Measurements from ENCODE around the gene FRMD6. TPM values are rescaled to one million over a fixed set of nuclear protein-coding genes. Genes with fewer than 3 reads are reported as not detected.

FRMD6 gene
- total RNA-seq, 1 experiment from 2014 or later: 11.4 TPM

GRCh38 chr14:51619561-51619960 is 32.1 kb upstream of the FRMD6 start:
- RAD21 ChIA-PET (ENCODE audit: low non-redundant PET in 1 of 2, low total read pairs in 2 of 2, uncharacterized antibody in 2 of 2, unreplicated experiment in 2 of 2): no interaction called here
- no peaks in the 10 kb centered on the region for H3K36me3 ChIP-seq (ENCODE audit: control insufficient read depth in 1 of 2, insufficient read depth in 2 of 2, low read length in 2 of 2)
- H3K27me3 ChIP-seq (ENCODE audit: insufficient read depth, low read length): no peaks in the 10 kb centered on the region
- no peaks in the 10 kb centered on the region for H4K20me1 ChIP-seq (ENCODE audit: insufficient read depth)
- no peak for DNase-seq (ENCODE audit: low read depth, low spot score)
- POLR2A ChIA-PET: no interaction called here
- no peak overlapping the region for H3K4me2 ChIP-seq (ENCODE audit: low read length)
- no peak for TF ChIP-seq SRF (IDR thresholded peaks at IDR 0.05; ENCODE audit: low read depth)
- no peak for TF ChIP-seq CBX3 (IDR thresholded peaks at IDR 0.05; ENCODE audit: low read depth)
- TF ChIP-seq ZFX (IDR thresholded peaks at IDR 0.05): no peak
- TF ChIP-seq ELF1 (IDR thresholded peaks at IDR 0.05; ENCODE audit: borderline replicate concordance, low read depth): no peak
- TF ChIP-seq TCF7L2 (IDR thresholded peaks at IDR 0.05; ENCODE audit: borderline replicate concordance, extremely low read depth, insufficient read depth, insufficient read length): no peak
- H3K9ac ChIP-seq (ENCODE audit: low read length): no peak overlapping the region
- H3K9me3 ChIP-seq (ENCODE audit: control insufficient read depth in 1 of 2, insufficient read depth in 1 of 2, low read depth in 1 of 2, low read length in 2 of 2): no peaks in the 10 kb centered on the region
- no peaks in the 10 kb centered on the region for H3K9me2 ChIP-seq (ENCODE audit: insufficient read depth)
- no peaks in the 10 kb centered on the region for H3K79me2 ChIP-seq (ENCODE audit: insufficient read depth, low read length)
- no peak overlapping the region for H3K27ac ChIP-seq (ENCODE audit: low read depth, low read length)
- intact Hi-C loops (cut with micrococcal nuclease): no loop called here
- BruUV-seq (replicated peaks): no TSS peak
- H3K4me3 ChIP-seq (replicated peaks in 1 of 2; ENCODE audit: low read depth in 1 of 2, low read length in 2 of 2): no peak overlapping the region
- no peak overlapping the region for H2AFZ ChIP-seq (ENCODE audit: low read depth, low read length, poor library complexity, severe bottlenecking)
- no peak for ATAC-seq
- CTCF ChIA-PET: no interaction called here
- peaks cover 13 to 18% of the 10 kb centered on the region in 2 experiments for H3K4me1 ChIP-seq (ENCODE audit: control insufficient read depth in 1 of 2, insufficient read depth in 2 of 2, low read length in 2 of 2)

GRCh38 chr14:51620056-51620455 is 31.7 kb upstream of the FRMD6 start:
- no peak for DNase-seq (ENCODE audit: low read depth, low spot score)
- ChIA-PET RAD21 (ENCODE audit: low non-redundant PET in 1 of 2, low total read pairs in 2 of 2, uncharacterized antibody in 2 of 2, unreplicated experiment in 2 of 2) (no interaction called here), CTCF (no interaction called here), POLR2A (no interaction called here)
- intact Hi-C loops (cut with micrococcal nuclease): no loop called here
- H3K4me1 ChIP-seq (ENCODE audit: control insufficient read depth in 1 of 2, insufficient read depth in 2 of 2, low read length in 2 of 2): peaks cover 13 to 18% of the 10 kb centered on the region in 2 experiments
- H3K9me3 ChIP-seq (ENCODE audit: control insufficient read depth in 1 of 2, insufficient read depth in 1 of 2, low read depth in 1 of 2, low read length in 2 of 2): no peaks in the 10 kb centered on the region
- H3K27me3 ChIP-seq (ENCODE audit: insufficient read depth, low read length): no peaks in the 10 kb centered on the region
- H3K9ac ChIP-seq (ENCODE audit: low read length): no peak overlapping the region
- no peak overlapping the region for H3K27ac ChIP-seq (ENCODE audit: low read depth, low read length)
- no peaks in the 10 kb centered on the region for H3K36me3 ChIP-seq (ENCODE audit: control insufficient read depth in 1 of 2, insufficient read depth in 2 of 2, low read length in 2 of 2)
- BruUV-seq (replicated peaks): no TSS peak
- no peak overlapping the region for H3K4me2 ChIP-seq (ENCODE audit: low read length)
- H3K79me2 ChIP-seq (ENCODE audit: insufficient read depth, low read length): no peaks in the 10 kb centered on the region
- no peaks in the 10 kb centered on the region for H4K20me1 ChIP-seq (ENCODE audit: insufficient read depth)
- ATAC-seq: no peak
- no peak overlapping the region for H2AFZ ChIP-seq (ENCODE audit: low read depth, low read length, poor library complexity, severe bottlenecking)
- H3K4me3 ChIP-seq (replicated peaks in 1 of 2; ENCODE audit: low read depth in 1 of 2, low read length in 2 of 2): no peak overlapping the region
- H3K9me2 ChIP-seq (ENCODE audit: insufficient read depth): no peaks in the 10 kb centered on the region
- no peak for TF ChIP-seq YY1 (IDR thresholded peaks at IDR 0.05; ENCODE audit: extremely low read depth, insufficient replicate concordance, low read depth, low read length)
- TF ChIP-seq CTCF (IDR thresholded peaks at IDR 0.05 in 2 of 3, conservative IDR thresholded peaks at IDR 0.05 in 1 of 3; ENCODE audit: borderline replicate concordance in 1 of 3, insufficient read depth in 1 of 3, low read depth in 2 of 3, low read length in 2 of 3): no peak
- TF ChIP-seq EZH2 (IDR thresholded peaks at IDR 0.05): no peak
- TF ChIP-seq POLR2A (IDR thresholded peaks at IDR 0.05; ENCODE audit: borderline replicate concordance, extremely low read depth, insufficient read depth, insufficient read length): no peak
- TF ChIP-seq ZBTB33 (IDR thresholded peaks at IDR 0.05; ENCODE audit: extremely low read depth, insufficient replicate concordance, low read length): no peak
- TF ChIP-seq ELF1 (IDR thresholded peaks at IDR 0.05; ENCODE audit: borderline replicate concordance, low read depth): no peak
- no peak for TF ChIP-seq TCF7L2 (IDR thresholded peaks at IDR 0.05; ENCODE audit: borderline replicate concordance, extremely low read depth, insufficient read depth, insufficient read length)
- TF ChIP-seq SIN3A (IDR thresholded peaks at IDR 0.05; ENCODE audit: low read depth): no peak
- no peak for TF ChIP-seq CEBPB (IDR thresholded peaks at IDR 0.05; ENCODE audit: low read depth)
- no peak for TF ChIP-seq ATF3 (IDR thresholded peaks at IDR 0.05)
- no peak for TF ChIP-seq SP1 (IDR thresholded peaks at IDR 0.05; ENCODE audit: low read depth)
- TF ChIP-seq CBX3 (IDR thresholded peaks at IDR 0.05; ENCODE audit: low read depth): no peak
- TF ChIP-seq ZNF274 (IDR thresholded peaks at IDR 0.05; ENCODE audit: low read depth, low read length): no peak
- TF ChIP-seq POLR2AphosphoS5 (IDR thresholded peaks at IDR 0.05; ENCODE audit: low read depth, low read length): no peak
- no peak for TF ChIP-seq EGR1 (IDR thresholded peaks at IDR 0.05; ENCODE audit: low read depth)
- TF ChIP-seq ZFX (IDR thresholded peaks at IDR 0.05): no peak
- TF ChIP-seq RAD21 (IDR thresholded peaks at IDR 0.05; ENCODE audit: low read depth): no peak
- TF ChIP-seq SRF (IDR thresholded peaks at IDR 0.05; ENCODE audit: low read depth): no peak

Data from HCT116 (cell line).